ENCODE results near the gene MKRN2.

- no peak for TF ChIP-seq EZH2phosphoT487 (IDR thresholded peaks at IDR 0.05; ENCODE audit: low read depth)
- TF ChIP-seq CTCF (IDR thresholded peaks at IDR 0.05; ENCODE audit: low read depth, low read length), result no peak
Measured at GRCh38 chr3:12612514-12613226, 55.8 kb downstream of the MKRN2 start.

All from OCI-LY3 (cell line).